Skeletal muscle tissue (tissue), 4 donors: Measurements from ENCODE around the gene CHAC2. TPM values are rescaled to one million over a fixed set of nuclear protein-coding genes. Genes with fewer than 3 reads are reported as not detected.
"Not testable (repeated sequence)": the region's sequence is repeated elsewhere in the genome, so short reads cannot be mapped to it uniquely, and the experiment has no call there.

Experiments used
- H3K27ac ChIP-seq: one replicate; pipeline ENCODE4 v1.7.0; 2013; ENCODE audit warnings: mild to moderate bottlenecking, low read depth, low read length, inconsistent platforms
- H3K27me3 ChIP-seq, 3 donors: one replicate each; pipeline ENCODE4 v1.7.0; 2013; ENCODE audit warnings: low read length in 3 of 3; ENCODE audit not compliant: control insufficient read depth in 3 of 3, insufficient read depth in 3 of 3
- H3K36me3 ChIP-seq, 3 donors: one replicate each; pipeline ENCODE4 v1.7.0; 2013; ENCODE audit warnings: low read length in 3 of 3; ENCODE audit not compliant: control insufficient read depth in 3 of 3, insufficient read depth in 3 of 3
- H3K4me1 ChIP-seq, 3 donors: one replicate each; pipeline ENCODE4 v1.7.0; 2013; ENCODE audit warnings: low read length in 3 of 3, mild to moderate bottlenecking in 3 of 3; ENCODE audit not compliant: control insufficient read depth in 3 of 3, insufficient read depth in 3 of 3
- H3K4me3 ChIP-seq, 3 donors: one replicate each; pipeline ENCODE4 v1.7.0; 2013; ENCODE audit warnings: low read length in 3 of 3
- H3K9ac ChIP-seq, 3 donors: one replicate each; pipeline ENCODE4 v1.7.0; 2013; ENCODE audit warnings: low read length in 3 of 3, mild to moderate bottlenecking in 3 of 3, moderate library complexity in 2 of 3, low read depth in 1 of 3
- H3K9me3 ChIP-seq, 3 donors: one replicate each; pipeline ENCODE4 v1.7.0; 2013; ENCODE audit warnings: low read length in 3 of 3; ENCODE audit not compliant: control insufficient read depth in 3 of 3
- total RNA-seq: library from RNA; depleted of rRNA; stranded (reverse); fragments of >200 nt; gene quantifications from one replicate; pipeline ENCODE4 v1.2.3, GENCODE V29; 2014
- donor health status: Osteomylitis.

The CHAC2 gene
- total RNA-seq, 1 donor from 2014 or later, result 1.6 TPM

DNA sequence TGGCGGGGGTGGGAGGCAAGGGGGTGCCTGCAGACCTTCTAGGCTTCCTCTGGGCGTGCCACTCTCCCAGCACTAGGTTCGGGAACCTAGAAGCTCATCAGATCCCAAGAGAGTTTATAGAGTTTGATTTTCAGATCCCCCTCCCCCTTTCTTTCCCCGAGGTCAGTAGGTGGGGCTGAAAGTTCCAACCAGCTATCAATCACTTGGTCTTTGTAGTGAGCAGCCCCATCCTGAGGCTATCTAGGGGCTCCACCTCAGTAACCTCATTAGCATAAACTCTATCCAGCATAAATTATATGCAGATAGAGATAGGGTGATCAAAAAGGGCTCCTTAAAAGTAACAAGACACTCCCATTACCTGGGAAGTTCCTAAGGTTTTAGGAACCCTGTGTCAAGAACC is 52.0 kb downstream of the CHAC2 start:
- no peaks in the 10 kb centered on the region for H3K4me1 ChIP-seq
- no peak overlapping the region for H3K27ac ChIP-seq
- no peaks in the 10 kb centered on the region for H3K27me3 ChIP-seq
- H3K9ac ChIP-seq, result no peak overlapping the region
- H3K9me3 ChIP-seq, result no peaks in the 10 kb centered on the region
- no peak overlapping the region for H3K4me3 ChIP-seq
- peaks cover 10 to 25% (median 25%) of the 10 kb centered on the region in 3 donors for H3K36me3 ChIP-seq

DNA sequence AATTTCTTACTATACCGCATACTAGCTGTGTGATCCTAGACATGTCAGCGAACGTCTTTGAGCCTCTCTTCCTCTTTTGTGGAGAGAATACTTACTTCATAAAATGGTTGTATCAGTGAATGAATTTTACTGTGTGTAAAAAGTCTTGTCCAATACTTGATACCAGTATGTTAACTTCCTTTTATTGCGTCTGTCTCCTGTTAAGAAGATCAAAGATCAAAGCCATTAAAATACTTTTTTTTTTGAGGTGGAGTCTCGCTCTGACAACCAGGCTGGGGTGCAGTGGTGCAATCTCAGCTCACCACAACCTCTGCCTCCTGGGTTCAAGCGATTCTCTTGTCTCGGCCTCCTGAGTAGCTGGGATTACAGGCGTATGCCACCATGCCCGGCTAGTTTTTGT is 52.4 kb downstream of the CHAC2 start:
- Histone ChIP-seq H3K4me1 (no peaks in the 10 kb centered on the region), H3K36me3 (peaks cover 10 to 25% (median 23%) of the 10 kb centered on the region in 3 donors), H3K9me3 (no peaks in the 10 kb centered on the region), H3K4me3 (no peak overlapping the region), H3K9ac (no peak overlapping the region), H3K27ac (no peak overlapping the region), H3K27me3 (no peaks in the 10 kb centered on the region)

DNA sequence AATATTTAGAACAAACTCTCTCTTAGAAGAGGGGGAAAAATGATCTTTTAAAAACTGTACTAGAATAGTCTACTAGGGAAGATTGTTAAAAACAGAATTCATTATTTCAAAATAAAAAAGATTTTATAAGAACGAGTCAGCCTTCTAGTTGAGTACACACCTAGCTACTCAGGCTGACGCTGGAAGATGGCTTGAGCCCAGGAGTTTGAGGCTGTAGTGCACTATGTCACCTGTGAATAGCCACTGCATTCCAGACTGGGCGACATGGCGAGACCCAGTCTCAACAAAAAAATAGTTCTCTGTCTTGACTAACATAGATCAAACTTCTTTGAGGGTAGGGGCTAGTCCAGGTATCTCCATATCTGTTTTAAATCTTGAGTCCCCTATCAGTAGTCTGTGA is 53.1 kb downstream of the CHAC2 start:
- H3K9me3 ChIP-seq, result no peaks in the 10 kb centered on the region
- no peak overlapping the region for H3K27ac ChIP-seq
- H3K4me1 ChIP-seq, result no peaks in the 10 kb centered on the region
- no peak overlapping the region for H3K4me3 ChIP-seq
- H3K27me3 ChIP-seq, result no peaks in the 10 kb centered on the region
- peaks cover 8 to 20% (median 16%) of the 10 kb centered on the region in 3 donors for H3K36me3 ChIP-seq
- no peak overlapping the region for H3K9ac ChIP-seq

DNA sequence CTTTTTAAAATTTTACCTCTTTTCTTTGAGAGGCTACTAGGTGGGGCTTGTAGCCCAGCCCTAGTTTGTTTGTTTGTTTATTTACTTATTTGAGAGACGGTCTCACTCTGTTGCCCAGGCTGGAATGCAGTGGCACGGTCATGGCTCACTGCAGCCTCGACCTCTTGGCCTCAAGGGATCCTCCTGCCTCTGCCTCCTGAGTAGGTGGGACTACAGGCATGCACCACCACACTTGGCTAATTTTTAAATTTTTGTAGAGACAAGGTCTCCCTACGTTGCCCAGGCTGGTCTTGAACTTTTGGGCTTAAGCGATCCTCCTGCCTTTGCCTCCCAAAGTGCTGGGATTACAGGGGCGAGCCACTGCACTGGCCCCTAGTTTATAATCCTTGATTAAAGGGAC is 54.2 kb downstream of the CHAC2 start:
- Histone ChIP-seq H3K9ac (no peak overlapping the region), H3K36me3 (peaks cover 6 to 17% (median 13%) of the 10 kb centered on the region in 3 donors), H3K9me3 (no peaks in the 10 kb centered on the region), H3K4me3 (no peak overlapping the region), H3K4me1 (no peaks in the 10 kb centered on the region), H3K27me3 (no peaks in the 10 kb centered on the region), H3K27ac (no peak overlapping the region)

GRCh38 chr2:53823639-53824038 is 56.0 kb downstream of the CHAC2 start:
- not testable (repeated sequence) for H3K9me3 ChIP-seq, H3K4me1 ChIP-seq, H3K4me3 ChIP-seq, H3K27ac ChIP-seq, H3K27me3 ChIP-seq, H3K9ac ChIP-seq
- H3K36me3 ChIP-seq, result peaks cover 3 to 14% (median 5%) of the 10 kb centered on the region in 3 donors

Other genes starting within 250 kb of the CHAC2 start
- 27.7 TPM for gene ASB3, start 19.1 kb downstream of the CHAC2 start, total RNA-seq
- gene ERLEC1, start 19.2 kb downstream of the CHAC2 start, total RNA-seq, result 44.9 TPM
- 1.0 TPM for gene GPR75, start 92.2 kb downstream of the CHAC2 start, total RNA-seq
- 28.2 TPM for gene PSME4, start 203.2 kb downstream of the CHAC2 start, total RNA-seq